ENCODE data around the gene PEF1.
"Not testable (repeated sequence)": the region's sequence is repeated elsewhere in the genome, so short reads cannot be mapped to it uniquely, and the experiment has no call there.

PEF1 gene

DNA sequence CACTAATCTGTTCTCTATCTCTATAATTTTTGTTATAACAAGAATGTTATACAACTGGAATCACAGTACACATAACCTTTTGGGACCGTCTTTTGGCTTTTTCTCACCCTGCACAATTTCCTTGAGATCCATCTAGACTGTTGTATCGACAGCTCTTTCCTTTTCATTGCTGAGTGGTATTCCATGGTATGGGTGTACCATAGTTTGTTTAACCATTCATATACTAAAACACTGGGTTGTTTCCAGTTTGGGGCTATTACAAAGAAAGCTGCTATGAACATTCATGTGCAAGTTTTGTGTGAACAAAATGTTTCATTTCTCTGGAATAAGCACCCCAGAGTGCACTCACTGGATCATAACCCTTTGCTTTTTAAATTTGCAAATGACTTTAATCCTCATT is 42.6 kb downstream of the PEF1 start:
- FAIRE-seq: no peak

DNA sequence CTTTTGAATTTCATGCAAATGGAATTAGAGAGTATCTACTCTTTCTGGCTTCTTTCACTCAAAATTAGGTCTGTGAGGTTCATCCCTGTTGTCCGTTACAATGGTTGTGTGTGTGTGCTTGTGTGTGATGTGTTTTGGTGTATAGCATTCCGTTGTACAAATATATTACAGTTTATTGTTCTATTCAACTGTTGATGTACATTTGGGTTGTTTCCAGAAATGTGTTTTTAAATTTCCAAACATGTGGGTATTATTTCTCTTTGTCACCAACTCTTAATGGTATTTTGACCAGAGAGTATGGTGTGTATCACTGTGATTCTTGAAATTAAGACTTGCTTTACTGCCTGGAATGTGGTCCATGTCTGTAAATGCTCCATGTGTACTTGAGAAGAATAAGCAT is 44.0 kb downstream of the PEF1 start:
- FAIRE-seq: no peak

DNA sequence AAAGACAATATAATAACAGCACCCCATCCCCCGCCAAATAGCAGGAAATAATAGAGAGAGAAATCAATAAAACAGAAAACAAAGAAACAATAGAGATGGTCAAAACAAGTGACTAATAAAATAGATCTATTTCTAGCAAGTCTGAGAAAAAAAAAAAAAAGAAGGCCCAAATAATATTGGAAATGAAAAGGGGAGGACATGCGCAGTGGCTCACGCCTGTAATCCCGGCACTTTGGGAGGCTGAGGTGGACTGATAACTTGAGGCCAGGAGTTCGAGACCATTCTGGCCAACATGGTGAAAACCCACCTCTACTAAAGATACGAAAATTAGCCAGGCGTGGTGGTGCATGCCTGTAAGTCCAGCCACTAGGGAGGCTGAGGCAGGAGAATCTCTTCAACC is 45.7 kb downstream of the PEF1 start:
- FAIRE-seq: no peak

DNA sequence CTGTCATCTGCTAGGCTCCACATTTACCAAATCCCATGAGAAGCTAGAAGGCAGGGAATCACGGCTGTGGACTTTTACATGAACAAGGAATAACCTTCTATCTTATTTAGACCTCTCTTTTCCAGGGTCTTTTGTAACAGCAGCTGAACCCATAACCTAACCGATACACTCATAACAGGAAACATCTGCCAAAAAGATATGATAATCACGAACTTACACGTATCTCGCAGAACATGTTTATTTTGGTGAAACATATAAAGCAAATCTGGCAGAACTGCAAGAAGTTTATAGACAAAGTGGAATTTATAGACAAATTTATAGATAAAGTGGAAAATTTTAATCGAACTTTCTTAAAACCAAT is 48.0 kb downstream of the PEF1 start:
- FAIRE-seq: no peak

DNA sequence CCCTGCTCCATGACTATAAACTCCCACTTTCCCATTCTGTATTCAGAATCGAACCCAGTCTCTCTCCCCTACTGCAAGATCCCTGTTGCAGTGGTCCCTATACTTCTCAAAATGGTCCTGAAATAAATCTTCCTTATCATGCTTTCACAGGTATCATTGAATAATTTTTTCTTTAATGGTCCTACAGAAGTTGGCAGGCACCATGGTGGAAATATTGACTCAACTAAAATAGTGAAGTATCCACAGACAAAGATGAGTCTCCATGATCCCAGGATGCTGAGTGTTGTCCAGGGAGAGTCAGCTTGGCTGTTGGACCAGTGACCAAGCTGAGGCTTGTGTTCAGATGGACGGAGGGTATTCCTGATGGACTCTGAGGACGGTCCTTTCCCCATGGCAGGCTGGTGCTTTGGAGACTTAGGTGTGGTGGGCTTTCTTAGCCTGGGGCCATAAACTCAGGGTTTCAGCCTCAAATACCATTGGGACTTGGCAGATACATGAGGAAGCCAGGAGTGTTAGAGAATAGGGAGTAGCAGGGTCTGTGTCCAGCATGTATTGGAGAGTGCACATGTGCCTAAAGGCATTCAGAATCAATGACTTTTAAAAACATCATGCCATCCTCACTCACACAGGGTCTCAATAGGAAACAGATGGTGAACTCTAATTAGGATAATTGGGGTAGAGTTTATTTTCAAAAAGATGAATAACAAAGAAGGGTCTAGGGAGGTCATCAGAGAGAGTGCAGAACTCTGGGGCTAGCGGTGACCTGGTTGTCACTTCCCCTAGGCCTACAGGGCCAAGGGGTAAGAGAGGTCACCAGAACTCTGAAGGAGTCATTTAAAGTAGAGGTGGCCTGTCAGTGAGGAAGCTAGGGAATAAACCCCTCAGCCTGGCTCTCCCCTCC is 48.6 kb downstream of the PEF1 start:
- no peak for FAIRE-seq

DNA sequence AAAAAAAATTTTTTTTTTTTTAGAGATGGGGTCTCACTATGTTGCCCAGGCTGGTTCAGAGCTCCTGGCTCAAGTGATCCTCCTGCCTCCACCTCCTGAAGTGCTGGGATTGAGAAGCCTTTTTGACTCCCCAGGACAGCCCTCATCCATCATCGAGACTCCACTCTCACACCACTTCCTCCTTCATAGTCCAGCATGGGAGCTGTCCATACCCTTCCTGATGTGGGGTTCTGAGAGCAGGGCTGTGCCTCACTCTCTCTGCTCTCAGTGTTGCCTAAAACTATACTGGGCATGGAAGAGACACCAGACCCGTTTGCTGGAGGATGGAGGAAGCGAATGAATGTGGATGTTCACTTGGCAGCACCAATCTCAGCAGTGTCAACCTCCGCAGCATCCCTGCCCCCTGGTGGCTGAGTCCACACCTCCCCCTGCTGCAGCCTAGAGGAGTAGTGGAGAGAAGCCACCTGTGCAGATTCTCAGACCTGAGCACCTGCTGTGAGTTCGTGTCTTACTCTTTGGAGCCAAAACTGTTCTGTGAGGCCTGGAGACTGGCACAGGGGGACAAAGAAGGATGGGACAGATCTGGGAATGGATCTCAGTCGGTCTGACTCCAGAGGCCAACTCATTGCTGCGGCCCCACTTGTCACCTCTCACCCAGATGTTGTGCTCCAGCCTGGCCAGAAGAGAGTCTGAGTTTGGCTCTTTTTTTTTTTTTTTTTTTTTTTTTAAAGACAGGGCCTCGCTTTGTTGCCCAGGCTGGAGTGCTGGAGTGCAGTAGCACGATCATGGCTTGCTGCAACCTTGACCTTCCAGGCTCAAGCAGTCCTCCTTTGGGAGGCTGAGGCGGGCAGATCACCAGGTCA is 50.7 kb downstream of the PEF1 start:
- FAIRE-seq: no peak

- no peak for FAIRE-seq
These were observed 51.5 kb downstream of the PEF1 start for GRCh38 chr1:31593136-31593665.

DNA sequence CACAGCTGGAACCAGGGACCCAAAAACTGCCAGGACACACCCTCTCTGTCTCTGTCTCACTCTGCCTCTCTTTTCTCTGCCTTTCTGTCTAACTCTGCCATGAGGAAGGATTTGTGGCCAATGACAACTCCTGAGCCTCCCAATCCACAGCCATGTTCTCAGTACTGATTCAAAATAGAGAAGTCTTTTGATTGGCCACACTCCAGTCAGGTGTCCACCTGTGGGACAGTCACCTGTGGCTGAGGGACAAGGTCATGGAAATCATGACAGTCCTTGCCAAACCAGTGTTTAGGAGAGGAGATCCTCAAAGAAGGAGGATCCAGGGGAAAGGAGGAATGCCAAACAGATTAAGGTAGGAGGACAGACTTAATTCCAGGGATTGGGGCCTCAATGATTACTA is 52.5 kb downstream of the PEF1 start:
- FAIRE-seq: no peak

GRCh38 chr1:31591425-31592093 is 53.1 kb downstream of the PEF1 start:
- no peak for FAIRE-seq

DNA sequence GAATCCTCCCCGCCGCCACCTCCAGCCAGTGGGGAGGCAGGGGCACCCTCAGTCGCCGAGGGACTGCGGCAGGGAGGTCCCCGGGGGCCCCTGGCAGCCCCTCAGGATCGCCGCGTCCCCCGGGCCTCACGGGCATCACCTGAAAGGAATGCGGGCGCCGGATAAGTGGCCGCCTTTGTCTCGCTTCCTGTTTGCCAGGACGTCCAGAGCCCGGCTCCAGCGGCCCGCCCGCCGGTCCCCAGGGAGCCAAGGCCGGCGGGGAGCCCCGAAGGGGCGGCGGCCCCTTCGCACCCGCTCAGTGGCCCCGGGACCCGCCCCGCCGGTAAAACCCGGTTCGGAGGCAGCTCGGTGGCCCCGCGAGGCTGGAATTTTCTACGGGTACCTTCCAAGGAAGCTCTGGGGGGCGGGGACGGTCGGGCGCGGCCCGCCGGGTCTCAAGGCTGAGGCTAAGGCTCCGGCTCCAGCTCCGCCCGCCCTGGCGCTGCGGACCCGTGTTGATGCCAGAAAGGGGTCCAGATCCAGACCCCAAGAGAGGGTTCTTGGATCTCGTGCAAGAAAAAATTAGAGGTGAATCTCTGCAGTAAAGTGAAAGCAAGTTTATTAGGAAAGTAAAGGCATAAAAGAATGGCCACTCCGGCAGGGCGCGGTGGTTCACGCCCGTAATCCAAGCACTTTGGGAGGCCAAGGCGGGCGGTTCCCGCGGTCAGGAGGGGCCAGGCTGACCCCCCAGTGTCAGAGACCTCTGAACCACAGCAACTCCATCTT is 55.7 kb downstream of the PEF1 start:
- no peak for FAIRE-seq

- FAIRE-seq: no peak
These were observed 56.8 kb downstream of the PEF1 start for GRCh38 chr1:31587720-31588423.

DNA sequence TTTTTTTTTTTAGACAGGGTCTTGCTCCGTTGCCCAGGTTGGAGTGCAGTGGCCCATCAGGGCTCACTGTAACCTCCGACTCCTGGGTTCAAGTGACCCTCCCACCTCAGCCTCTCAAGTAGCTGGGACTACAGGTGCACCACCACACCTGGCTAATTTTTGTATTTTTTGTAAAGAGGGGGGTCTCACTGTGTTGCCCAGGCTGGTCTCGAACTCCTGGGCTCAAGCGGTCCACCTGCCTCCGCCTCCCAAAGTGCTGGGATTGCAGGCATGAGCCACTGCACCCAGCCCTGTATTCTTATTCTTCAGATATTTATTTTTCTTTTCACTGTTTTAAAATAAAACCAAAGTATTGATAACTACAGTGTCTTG is 57.4 kb downstream of the PEF1 start:
- FAIRE-seq: not testable (repeated sequence)

DNA sequence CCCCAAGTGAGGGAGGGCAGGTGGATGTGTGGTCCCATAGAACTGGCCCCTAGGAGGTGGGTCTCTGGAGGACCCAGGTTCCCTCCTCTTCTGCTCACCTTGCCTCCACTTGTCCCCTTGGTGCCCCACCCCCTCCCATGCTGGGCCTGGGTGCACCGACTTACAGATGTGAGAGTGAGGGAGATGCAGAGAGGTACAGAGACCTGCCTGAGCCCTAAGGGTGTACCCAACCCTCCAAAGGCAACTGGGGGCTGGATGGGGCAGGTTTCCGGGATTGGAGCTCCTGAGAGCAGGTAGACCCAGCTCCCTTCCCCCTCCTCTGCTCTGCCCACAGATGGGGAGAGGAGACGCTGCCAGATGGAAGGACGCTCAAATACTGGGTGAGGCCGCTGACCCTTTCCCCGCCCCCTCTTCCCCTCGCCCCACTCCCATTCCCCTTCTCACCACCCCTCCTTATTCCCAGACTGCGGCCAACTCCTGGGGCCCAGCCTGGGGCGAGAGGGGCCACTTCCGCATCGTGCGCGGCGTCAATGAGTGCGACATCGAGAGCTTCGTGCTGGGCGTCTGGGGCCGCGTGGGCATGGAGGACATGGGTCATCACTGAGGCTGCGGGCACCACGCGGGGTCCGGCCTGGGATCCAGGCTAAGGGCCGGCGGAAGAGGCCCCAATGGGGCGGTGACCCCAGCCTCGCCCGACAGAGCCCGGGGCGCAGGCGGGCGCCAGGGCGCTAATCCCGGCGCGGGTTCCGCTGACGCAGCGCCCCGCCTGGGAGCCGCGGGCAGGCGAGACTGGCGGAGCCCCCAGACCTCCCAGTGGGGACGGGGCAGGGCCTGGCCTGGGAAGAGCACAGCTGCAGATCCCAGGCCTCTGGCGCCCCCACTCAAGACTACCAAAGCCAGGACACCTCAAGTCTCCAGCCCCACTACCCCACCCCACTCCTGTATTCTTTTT is 58.0 kb downstream of the PEF1 start:
- FAIRE-seq: no peak

- FAIRE-seq: no peak
These were observed 58.8 kb downstream of the PEF1 start for GRCh38 chr1:31585736-31586365.

- FAIRE-seq: no peak
These were observed 59.6 kb downstream of the PEF1 start for GRCh38 chr1:31584869-31585735.

GRCh38 chr1:31583995-31584868 is 60.4 kb downstream of the PEF1 start:
- FAIRE-seq: no peak

- FAIRE-seq: no peak
These were observed 61.3 kb downstream of the PEF1 start for GRCh38 chr1:31583082-31583994.

All from A204.1 (cell line).